T-helper 1 cell treated with Interleukin-12 subunit alpha and Interleukin-12 subunit beta and Interleukin-4 antibody, amounts not matched to agents 30 ng/mL and 1 ng/mL, for 36 hours (primary cell): ENCODE results near the gene DFFA. TPM values are rescaled to one million over a fixed set of nuclear protein-coding genes. Genes with fewer than 3 reads are reported as not detected.

ENCODE experiments used
- intact Hi-C: fragments of 100-400 bp; cut with micrococcal nuclease; formaldehyde crosslinking; loops from one replicate; pipeline ENCODE4 v1.15.1; 2024
- total RNA-seq: library from RNA; stranded (reverse); gene quantifications from 2 replicates; pipeline ENCODE4 v1.2.3, GENCODE V29; 2022

DFFA gene, protein sequence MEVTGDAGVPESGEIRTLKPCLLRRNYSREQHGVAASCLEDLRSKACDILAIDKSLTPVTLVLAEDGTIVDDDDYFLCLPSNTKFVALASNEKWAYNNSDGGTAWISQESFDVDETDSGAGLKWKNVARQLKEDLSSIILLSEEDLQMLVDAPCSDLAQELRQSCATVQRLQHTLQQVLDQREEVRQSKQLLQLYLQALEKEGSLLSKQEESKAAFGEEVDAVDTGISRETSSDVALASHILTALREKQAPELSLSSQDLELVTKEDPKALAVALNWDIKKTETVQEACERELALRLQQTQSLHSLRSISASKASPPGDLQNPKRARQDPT
- total RNA-seq, result 36.7 and 38.4 TPM in 2 replicates

DNA sequence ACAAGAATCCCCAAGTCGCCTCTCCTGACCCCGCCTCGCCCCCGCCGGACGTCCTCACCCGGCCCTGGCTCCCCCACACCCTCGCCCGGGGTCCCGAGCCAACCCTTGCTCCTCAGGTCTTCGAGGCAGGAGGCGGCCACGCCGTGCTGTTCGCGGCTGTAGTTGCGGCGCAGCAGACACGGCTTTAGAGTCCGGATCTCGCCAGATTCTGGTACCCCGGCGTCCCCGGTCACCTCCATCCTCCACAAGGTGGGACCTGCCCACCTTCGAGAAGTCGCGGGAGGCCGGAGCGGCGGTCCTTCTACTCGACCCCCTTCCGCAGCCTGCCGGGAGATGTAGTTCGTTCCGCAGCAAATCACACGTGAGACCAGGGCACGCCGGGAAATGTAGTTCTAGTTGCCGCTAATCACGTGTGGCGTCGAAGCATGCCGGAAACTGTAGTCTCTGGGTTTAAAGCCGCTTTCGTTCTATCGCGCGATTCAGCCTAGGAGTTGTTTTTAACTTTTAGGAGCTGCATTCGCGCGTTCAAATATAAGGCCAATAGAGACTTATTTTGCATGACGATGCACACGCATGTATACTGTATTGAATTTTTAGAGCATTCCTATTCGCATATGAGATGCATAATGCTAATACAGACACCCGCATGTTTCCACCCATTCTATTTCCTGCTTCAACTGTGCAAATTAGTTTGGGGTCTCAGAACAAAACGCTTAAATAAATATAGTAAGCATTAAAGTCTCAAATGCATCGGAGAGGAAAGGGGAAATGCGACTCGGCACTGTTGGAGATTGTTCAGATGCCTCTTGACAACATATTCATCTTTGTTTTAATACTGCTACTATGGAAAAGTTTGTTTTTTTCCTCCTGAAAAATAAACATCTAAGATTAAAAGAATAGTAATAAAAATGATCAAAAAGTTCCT lies at the start of gene DFFA:
DFFA (minus strand) TSS at position 310 of the 925 bp plus-strand sequence; CDS start at position 239, 71 bp downstream.
- intact Hi-C loops, result loop anchor here (1.0 to 5.0 kb wide), 8 partner anchors 35 to 627 kb away; partner anchors contain the start of genes CENPS, CTNNBIP1, EXOSC10 and LZIC

DNA sequence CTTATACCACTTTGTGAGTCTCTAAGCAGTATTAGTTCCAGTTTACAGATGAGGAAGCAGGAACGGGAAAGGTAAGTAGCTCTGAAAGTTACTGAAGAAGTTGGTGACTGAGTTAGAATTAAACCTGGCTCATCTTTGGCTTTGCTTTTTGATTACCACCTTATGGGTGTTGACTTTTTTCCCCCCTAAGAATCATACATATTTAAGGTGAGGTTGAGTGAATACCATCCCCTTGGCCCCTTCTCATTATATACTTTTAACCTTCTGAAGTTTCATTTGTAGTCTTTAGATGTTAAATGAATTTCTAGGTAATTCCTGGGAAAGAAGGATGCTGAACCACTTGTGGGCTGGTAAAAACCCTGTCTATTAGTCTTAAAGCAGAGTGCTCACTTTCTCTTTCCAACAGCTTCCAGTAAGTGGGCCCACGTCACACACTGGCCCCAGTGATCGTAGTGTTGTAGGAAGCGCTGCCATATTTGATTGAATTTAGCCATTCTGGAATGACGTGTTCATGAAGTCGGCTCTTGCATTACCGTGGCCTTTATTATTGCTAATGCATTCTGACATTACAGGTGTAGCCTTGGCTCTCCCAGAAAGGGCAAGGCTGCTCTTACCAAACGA lies 49.3 kb upstream of the DFFA start:
- intact Hi-C loops, result no loop called here

DNA sequence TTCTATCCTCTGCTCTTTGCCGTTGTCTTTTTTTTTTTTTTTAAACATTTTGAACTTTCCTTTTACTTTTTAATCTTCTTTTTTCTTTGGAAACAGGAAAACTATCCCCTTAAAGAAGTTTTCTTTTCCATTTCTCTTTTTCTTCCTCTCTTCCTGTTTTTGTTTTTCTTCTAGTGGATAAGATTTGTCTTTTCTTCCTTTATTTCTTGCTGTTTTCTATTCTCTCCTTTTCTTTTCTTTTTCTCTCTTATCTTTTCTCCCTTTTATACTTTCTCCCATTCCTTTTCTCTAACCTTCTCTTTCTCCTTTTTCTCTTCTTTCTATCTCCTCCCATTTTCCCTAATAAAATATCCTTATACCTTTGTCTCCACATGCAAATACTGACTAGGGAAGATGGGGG lies 48.6 kb upstream of the DFFA start:
- intact Hi-C loops, result no loop called here

DNA sequence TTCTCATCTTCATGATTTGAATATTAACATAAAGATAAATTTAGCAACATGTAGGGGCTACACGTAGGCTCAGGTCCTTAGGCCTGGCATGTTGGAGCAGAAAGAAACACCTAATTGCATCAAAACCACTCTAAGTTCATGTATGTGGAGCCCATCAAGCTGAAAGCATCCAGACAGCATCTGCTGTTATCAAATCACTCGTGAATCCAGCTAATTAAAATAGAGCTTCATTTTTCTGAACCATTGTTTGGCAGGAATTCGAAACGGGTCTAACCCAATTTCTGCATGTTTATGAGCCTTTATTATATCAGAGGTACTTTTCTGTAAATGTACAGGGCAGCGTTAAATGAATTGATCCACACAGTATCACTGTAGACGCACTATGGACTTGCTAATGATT lies 48.2 kb upstream of the DFFA start:
- intact Hi-C loops, result no loop called here

DNA sequence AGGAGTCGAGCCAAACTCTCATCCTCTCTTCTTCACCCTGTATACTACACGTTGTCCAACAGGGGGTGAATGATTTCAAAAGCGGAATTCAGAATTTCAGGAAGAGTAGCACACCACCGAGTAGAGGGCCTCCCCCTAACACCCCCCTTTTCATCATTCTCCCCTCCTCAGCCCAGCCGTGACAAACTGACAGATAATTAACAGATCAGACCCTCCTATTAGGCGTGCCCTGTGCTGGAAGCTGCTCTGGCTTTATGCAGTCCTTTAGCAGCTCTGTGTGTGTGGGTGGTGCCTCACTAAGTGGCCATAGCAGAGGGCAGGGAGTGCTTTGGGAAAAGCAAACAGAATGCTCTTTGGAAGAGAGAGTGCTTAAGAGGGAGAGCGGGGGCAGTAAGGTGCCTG lies 46.7 kb upstream of the DFFA start:
- intact Hi-C loops, result loop anchor here (10.0 kb wide), 2 partner anchors 276 to 1126 kb away; partner anchors contain the start of gene CASZ1

DNA sequence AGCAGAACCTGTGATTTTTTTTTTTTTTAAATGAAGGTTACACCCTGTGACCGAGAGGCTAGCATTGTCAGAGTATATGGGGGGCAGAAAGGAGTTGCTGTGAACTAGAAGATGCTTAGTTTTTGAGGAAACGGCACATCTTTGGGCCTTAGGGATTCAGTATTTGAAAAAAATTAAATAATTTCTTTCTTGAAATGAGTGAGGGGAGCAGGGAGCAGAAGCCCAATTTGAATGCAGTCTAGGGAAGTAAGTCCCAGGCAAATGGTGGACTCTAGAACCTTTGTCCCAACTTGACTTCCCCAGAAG lies 45.3 kb upstream of the DFFA start:
- intact Hi-C loops, result loop anchor here (10.0 kb wide), 2 partner anchors 277 to 1127 kb away; partner anchors contain the start of gene CASZ1

DNA sequence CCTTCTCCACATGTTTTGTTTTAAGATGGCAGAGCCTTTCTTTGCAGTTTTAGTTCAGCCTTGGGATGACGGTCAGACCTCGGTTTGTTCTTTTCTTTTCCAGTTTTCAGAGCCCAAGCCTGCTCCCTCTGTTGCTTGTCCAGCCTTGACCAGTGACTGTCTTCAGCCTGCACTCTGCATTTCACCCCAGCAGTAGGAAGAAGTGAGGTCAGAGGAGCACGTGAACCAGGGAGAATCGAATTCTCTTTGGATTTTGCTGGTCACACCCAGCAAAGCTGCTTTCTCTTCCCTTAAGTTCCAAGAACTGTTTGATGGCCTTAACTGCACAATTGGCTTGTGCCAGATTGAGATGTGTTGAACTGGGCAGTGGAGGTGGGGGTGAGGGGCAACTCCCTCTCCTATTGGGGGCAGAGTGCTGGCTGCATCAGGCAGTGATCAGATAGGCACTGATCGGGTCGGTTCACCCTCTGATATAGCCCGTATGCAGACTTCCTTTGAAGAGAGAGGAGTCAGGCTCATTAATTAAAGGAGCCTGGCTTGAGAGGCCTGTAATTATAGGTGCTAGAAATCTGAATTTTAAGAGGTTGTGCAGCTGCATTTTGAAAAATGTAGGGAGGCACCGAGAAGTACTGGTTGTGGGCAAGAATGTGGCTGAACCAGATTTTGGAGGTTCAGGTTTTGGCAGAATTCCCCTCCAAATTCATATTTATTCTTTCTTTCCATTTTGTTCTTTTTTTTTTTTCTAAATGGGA lies 44.8 kb upstream of the DFFA start:
- intact Hi-C loops, result loop anchor here (10.0 kb wide), 2 partner anchors 278 to 1128 kb away; partner anchors contain the start of gene CASZ1

DNA sequence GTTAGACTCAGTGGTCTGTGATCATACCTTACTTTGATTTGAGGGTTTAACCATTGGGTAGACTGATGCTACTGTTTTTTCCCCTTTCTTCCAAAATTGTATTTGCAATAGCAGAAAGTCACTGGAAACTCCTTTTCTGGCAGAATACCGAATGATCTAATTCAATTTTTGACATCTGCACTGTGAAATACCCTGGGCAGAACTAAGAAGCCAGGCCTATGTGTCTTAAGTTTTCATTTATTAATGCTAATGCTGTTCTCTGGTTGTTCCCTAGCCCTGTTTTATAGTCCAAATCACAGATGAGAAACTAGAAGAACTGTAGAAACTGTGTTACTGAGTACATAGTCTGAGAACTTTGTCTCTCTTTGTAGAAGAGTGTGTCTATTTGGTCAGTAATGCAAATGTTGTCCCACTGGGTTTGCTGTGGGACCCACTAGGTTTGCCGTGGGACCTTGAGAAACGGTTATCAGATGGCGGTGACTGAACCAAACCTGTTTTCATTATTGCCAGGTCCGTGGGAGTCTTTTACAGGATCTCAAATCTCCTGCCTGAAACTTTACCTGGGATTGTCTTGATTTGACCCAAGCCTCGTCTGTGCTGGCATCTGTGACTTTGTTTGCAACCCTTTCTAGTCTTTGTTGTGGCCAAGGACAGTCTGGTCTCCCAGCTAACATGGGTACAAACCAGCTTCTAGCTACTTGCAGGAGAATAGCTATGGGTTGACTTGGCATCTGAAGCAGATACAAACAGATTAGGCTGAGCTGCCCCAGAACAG lies 43.8 kb upstream of the DFFA start:
- intact Hi-C loops, result loop anchor here (10.0 kb wide), 2 partner anchors 279 to 1129 kb away; partner anchors contain the start of gene CASZ1

DNA sequence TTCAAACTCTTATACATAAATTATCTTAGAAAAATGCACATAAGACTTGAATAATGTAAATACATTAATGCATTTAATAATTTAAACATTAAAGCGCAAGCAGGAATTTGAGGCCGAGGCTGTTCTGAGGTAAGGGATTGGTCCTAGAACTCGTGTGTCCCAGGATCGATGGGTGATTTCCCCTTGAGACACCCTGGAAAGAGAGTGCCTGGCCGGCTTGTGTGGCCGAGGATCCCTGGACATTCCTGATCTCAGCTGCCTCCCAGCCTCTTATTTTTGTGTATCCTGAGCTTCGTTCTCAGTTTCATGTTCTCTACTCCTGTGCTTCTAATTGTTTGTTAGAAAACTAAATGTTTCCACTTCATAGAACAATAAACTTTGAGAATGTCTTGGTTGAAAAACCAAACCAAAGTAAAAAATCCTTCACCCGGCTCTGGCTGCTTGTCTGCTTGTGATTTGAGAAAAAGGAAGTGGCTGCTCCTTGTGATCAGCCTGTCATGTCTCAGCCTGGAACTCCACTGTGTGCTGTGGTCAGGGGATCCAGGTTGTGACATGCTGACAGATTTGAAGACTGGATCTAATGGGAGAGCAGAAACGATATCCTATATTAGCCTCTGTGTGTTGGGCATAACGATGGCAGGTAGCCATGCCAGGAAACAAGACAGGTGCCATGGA lies 43.1 kb upstream of the DFFA start:
- intact Hi-C loops, result loop anchor here (10.0 kb wide), 2 partner anchors 279 to 1129 kb away; partner anchors contain the start of gene CASZ1

DNA sequence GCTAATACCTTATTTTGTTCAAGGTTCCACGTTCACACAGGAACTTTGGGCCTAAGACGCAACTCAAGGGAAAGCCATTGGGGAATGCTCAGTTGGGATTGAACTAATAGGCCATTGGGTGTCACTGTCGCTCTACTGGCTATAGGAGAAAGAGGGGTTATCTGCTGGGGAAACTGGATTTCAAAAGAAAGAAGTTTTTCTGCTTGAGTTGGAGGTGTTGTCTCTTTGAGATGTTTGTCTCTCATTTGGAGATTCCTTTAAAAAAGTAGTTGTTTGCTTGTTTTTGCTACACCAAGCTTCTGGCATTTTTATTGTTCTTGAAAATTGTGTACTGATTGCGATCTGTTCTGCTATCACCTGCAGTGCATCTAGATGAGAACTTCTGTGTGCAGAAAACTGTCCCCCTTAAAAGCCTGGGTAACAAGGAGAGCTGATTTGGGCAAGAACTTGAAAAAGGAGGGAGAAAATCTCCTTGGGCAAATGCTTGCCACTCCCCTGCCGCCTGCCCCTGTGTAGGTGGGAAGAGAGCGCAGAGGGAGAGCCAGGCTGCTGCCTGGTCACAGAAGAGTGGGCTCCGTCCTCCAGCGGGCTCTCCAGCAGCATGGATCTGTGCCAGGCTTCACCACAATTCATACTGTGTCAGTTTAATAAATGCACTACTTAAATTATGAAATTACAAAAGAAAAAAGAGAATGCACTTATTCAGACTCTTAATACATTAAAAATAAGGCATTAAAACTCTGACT lies 42.3 kb upstream of the DFFA start:
- intact Hi-C loops, result loop anchor here (5.0 to 10.0 kb wide), 3 partner anchors 82 to 1130 kb away; partner anchors contain the start of genes CASZ1 and CENPS

DNA sequence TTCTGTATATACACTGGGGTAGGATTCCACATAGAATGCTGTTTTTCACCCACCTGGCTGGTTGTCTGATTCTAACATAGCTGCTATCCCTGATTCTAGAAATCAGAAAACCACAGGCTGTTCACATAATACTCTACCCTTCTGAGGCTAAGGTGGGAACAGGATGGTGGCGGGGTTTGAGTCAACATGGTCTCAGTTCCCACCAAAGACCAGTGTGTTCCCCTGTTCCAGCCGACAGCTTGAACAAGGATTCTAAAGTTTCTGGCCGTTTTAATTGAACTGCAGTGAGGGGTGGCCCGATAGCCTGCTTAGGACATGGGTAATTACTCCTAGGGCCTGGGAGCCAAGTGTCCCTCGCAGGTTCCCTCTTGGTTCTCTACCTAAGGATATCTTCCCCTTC lies 40.9 kb upstream of the DFFA start:
- intact Hi-C loops, result loop anchor here (5.0 to 10.0 kb wide), 3 partner anchors 81 to 1132 kb away; partner anchors contain the start of genes CASZ1 and CENPS

DNA sequence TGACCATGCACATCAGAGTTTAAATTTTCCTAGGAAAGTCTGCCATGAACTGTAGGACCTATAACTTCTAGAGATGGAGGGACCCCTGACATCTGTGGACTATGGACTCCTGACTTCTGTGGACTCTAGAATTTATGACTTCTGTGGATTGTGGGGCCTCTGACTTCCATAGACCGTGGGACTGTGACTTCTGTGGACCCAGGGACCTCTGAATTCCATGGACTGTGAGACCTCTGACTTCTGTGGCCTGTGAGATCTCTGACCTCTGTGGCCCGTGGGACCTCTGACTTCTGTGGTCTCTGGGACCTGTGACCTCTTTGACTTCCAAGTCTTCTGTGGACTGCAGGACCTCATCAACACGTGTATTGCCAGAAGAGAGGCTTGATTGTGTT lies 39.2 kb upstream of the DFFA start:
- intact Hi-C loops, result loop anchor here (1.0 to 10.0 kb wide), 8 partner anchors 16 to 1133 kb away; partner anchors contain the start of genes CASZ1, CENPS, DFFA and TARDBP

DNA sequence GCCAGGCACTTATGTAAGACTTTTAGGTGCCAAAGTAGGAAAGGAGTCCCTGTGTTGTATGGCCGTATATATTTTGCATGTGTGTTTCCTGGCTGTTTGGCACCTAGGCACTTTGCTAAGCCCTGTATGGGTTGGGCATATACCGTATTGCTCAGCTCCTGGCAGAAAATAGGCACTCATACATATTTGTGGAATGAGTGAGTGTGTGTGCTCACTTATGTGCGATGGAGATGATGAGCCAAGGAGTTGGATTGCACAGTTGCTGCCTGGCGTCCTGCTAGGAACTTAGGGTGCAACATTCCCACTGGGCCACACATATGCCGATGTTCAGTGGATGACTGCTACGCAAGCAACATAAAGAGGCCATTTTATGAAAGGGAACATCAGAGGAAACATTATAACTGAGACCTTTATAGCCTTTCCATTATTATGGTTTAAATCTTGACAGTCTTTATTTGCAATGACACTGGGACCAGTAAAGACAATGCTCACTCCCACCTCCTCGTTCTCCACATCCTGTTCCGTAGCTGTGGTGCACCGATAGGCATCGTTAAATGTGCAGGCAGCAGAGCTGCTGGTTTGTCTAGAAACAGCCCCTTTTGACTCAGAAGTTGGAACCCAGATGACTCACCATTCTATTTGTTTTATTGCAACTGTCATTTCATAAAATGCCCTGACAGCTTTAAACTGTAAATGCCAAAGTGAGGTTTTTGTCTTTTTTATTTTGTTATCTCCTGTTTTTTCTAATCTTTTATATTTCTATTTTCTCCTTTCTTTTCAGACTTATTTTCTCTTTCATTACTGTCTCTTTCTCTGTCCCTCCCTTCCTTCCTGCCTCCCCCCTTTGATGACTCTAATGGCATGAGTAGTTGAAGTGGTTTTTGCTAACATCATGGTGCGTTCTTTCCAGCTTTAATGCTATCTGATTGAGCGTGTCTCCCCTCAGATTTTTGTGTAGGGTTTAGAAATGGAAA lies 38.5 kb upstream of the DFFA start:
- intact Hi-C loops, result loop anchor here (1.0 to 10.0 kb wide), 8 partner anchors 16 to 1134 kb away; partner anchors contain the start of genes CASZ1, CENPS, DFFA and TARDBP

DNA sequence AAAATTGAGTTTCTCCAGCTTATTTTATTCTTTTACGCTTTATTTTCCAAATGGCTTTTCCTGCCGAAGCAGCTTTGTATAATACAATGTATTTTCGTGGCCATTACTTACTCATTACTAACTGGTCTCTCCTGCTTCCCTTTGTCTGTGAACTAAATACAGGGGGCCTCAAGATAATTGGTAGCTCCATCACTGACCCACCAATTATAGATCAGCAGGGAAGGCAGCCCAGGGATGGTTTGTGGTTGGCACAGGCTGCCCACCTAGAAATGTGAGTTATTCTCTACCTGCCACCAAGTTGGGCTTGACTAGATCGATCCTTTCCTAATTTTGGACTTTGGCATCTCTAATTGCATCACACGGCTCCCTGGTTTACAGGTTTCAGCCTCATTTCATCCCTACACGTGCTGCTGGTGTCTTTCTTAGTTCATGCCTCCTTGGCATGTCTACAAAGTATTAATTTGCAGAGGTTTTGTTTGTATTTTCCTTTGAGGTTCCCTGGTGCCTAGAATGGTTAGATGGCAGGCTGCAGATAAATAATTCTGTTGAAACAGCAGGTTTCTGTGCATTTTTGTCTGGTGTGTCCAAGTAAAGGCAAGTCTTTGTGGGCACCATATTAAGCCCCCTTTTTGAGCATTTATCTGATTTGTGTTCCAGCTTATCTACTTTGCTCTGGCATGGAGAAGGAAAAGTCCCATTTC lies 37.6 kb upstream of the DFFA start:
- intact Hi-C loops, result loop anchor here (2.0 to 10.0 kb wide), 6 partner anchors 78 to 1135 kb away; partner anchors contain the start of genes CASZ1, CENPS and TARDBP

DNA sequence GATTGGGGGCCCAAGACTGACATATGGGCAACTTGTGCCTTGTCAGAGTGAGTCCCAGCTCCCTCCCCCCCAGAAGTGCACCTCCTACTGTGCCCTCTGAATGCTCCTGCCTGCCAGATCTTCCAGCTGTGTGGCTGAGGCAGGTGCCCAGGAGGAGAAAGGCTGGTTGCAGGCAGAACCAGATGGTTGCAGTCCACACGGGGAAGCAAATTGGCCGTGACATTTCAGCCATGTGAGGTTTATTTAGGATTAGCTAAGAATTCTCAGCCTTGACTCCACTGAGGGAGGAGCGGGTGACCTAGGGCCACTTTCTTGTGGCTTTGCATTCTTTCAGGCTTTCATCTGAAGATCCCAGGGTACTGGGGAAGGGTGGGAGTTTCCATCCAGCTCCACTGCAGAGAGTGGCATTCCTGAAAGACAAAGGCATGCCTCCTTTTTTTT lies 36.2 kb upstream of the DFFA start:
- intact Hi-C loops, result loop anchor here (5.0 kb wide), 1 partner anchor 129 kb away; no protein-coding TSS in a partner anchor
